Tibial nerve (tissue), 4 donors: ENCODE data around the gene KCNH5.

Source experiments
- EP300 ChIP-seq, 2 donors: sonication (generic); formaldehyde crosslinking; IDR thresholded peaks; one replicate each; pipeline ENCODE4 v1.6.1; 2017; ENCODE audit warnings: antibody characterized with exemption in 2 of 2, mild to moderate bottlenecking in 1 of 2
- POLR2A ChIP-seq, 2 donors: fragments of 450-650 bp; IDR thresholded peaks; one replicate each; pipeline ENCODE4 v1.6.1; 2017; ENCODE audit warnings: antibody characterized with exemption in 2 of 2, mild to moderate bottlenecking in 2 of 2, moderate library complexity in 2 of 2
- TF ChIP-seq, protein P1 (sequence below), 5 experiments: fragments of 200-600 bp in 3 of 5; fragments of 450-650 bp in 2 of 5; sonication (generic) in 3 of 5; IDR thresholded peaks; one replicate each; pipeline ENCODE4 v1.5.1; 2016 to 2019; ENCODE audit warnings: antibody characterized with exemption in 5 of 5, mild to moderate bottlenecking in 3 of 5, moderate library complexity in 2 of 5

GRCh38 chr14:63051301-63051700, 6.0 kb upstream of the KCNH5 start:
- TF ChIP-seq, protein P1, sequence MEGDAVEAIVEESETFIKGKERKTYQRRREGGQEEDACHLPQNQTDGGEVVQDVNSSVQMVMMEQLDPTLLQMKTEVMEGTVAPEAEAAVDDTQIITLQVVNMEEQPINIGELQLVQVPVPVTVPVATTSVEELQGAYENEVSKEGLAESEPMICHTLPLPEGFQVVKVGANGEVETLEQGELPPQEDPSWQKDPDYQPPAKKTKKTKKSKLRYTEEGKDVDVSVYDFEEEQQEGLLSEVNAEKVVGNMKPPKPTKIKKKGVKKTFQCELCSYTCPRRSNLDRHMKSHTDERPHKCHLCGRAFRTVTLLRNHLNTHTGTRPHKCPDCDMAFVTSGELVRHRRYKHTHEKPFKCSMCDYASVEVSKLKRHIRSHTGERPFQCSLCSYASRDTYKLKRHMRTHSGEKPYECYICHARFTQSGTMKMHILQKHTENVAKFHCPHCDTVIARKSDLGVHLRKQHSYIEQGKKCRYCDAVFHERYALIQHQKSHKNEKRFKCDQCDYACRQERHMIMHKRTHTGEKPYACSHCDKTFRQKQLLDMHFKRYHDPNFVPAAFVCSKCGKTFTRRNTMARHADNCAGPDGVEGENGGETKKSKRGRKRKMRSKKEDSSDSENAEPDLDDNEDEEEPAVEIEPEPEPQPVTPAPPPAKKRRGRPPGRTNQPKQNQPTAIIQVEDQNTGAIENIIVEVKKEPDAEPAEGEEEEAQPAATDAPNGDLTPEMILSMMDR (IDR thresholded peaks at IDR 0.05): no peak
- no peak for TF ChIP-seq POLR2A (IDR thresholded peaks at IDR 0.05)
- no peak for TF ChIP-seq EP300 (IDR thresholded peaks at IDR 0.05)
